Activated CD4-positive, alpha-beta T cell treated with anti-CD3 and anti-CD28 coated beads, Interleukin-2, amount 10 ng/mL, durations not matched to agents 24 days and 14 days (primary cell): ENCODE results near the gene DHCR7. TPM values are rescaled to one million over a fixed set of nuclear protein-coding genes. Genes with fewer than 3 reads are reported as not detected.

Experiments
- DNase-seq: peaks from one replicate; pipeline ENCODE4 v3.0.0; 2022
- H3K27ac Mint-ChIP-seq: one replicate; pipeline ENCODE4 v1.8.0; 2022; ENCODE audit warnings: mild to moderate bottlenecking, mixed read lengths
- H3K27me3 Mint-ChIP-seq: one replicate; pipeline ENCODE4 v1.8.0; 2022; ENCODE audit warnings: mixed read lengths
- H3K36me3 Mint-ChIP-seq: one replicate; pipeline ENCODE4 v1.8.0; 2022; ENCODE audit warnings: low read depth, mild to moderate bottlenecking, mixed read lengths
- H3K4me1 Mint-ChIP-seq: one replicate; pipeline ENCODE4 v1.8.0; 2021; ENCODE audit warnings: mixed read lengths
- H3K4me3 Mint-ChIP-seq: one replicate; pipeline ENCODE4 v1.8.0; 2022; ENCODE audit warnings: mild to moderate bottlenecking, moderate library complexity, mixed read lengths
- H3K9me3 Mint-ChIP-seq: one replicate; pipeline ENCODE4 v1.8.0; 2021; ENCODE audit warnings: mixed read lengths
- intact Hi-C: fragments of 100-400 bp; cut with micrococcal nuclease; formaldehyde crosslinking; loops from one replicate; pipeline ENCODE4 v1.15.1; 2023
- total RNA-seq: library from RNA; stranded (reverse); gene quantifications from 2 replicates; pipeline ENCODE4 v1.2.3, GENCODE V29; 2022

The DHCR7 gene, protein sequence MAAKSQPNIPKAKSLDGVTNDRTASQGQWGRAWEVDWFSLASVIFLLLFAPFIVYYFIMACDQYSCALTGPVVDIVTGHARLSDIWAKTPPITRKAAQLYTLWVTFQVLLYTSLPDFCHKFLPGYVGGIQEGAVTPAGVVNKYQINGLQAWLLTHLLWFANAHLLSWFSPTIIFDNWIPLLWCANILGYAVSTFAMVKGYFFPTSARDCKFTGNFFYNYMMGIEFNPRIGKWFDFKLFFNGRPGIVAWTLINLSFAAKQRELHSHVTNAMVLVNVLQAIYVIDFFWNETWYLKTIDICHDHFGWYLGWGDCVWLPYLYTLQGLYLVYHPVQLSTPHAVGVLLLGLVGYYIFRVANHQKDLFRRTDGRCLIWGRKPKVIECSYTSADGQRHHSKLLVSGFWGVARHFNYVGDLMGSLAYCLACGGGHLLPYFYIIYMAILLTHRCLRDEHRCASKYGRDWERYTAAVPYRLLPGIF
- 112 and 116 TPM in 2 replicates for total RNA-seq

DNA sequence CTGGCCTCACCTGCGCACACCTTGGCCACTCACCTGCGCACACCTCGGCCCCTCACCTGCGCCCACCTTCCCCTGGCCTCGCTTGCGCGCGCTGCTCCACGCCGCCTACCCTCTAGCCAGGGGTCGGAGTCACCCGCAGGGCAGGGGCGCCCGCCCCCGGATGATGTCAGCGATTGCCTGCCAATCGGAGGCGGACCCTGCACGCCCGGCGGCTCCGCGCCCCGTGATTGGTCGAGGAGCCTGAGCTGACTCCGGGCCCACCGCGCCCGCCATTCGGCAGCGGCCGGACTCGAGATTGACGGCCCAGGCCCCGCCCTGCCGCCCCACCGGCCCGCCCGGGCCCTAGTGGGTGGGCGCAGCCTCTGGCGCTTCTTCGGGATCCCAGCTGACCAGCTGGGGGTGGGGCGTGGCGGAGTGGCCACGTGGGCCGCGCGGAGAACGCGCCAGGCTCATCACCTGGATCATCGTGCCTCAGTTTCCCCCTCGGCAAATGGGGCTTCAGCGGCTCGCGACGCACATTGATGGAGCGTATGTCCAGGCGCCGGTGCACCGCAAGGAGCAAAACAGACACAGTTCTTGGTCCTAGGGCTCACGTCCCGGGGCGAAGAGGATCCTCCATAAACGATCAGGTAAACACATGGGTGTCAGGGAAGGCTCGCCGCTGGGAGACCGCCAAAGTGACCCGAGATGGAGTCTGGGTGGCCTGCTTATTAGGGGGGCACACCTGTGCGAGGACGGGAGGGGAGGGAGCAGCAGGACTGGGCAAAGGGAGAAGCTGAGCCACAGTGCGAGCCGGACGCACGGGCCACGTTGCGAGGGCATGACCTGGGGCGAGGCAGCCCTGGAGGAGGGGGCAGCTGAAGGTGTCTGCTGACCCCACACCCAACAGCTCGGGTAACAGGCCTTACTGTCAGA is at the start of gene DHCR7:
Gene DHCR7, minus strand, starts transcription at position 137 of the 915 bp plus-strand sequence. CDS start 3,441 bp downstream, outside the sequence.
- Mint-ChIP-seq H3K27me3 (no peaks in the 10 kb centered on the region), H3K4me1 (peaks cover 50% of the 10 kb centered on the region), H3K36me3 (peaks cover 49% of the 10 kb centered on the region), H3K9me3 (peaks cover 6% of the 10 kb centered on the region), H3K4me3 (peak within 1 kb of the TSS; percentile 93), H3K27ac (peak within 1 kb of the TSS; percentile 89)
- intact Hi-C loops, result loop anchor here (10.0 kb wide), 1 partner anchor 336 kb away; no protein-coding TSS in a partner anchor
- DNase-seq, result peak; percentile 99

DNA sequence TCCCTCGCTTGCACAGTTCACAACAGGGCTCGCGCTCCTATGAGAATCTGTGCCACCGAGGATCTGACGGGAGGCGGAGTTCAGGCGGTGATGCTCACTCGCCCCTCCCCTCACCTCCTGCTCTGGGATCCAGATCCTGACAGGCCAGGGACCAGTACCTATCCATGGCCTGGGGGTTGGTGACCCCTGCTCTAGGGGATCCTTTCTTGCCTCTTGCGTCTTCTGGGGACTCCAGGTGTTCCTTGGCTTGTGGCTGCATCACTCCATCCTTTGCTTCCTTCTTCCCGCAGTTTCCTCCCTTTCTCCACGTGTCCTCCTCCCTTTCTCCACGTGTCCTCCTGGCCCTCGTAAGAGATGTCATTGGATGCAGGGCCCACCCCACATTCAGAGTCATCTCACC is 48.2 kb upstream of the DHCR7 start:
- intact Hi-C loops, result no loop called here
- no peaks in the 10 kb centered on the region for H3K27me3 Mint-ChIP-seq
- H3K9me3 Mint-ChIP-seq, result no peaks in the 10 kb centered on the region
- H3K4me3 Mint-ChIP-seq, result no peak overlapping the region
- peaks cover 79% of the 10 kb centered on the region for H3K36me3 Mint-ChIP-seq
- no peak for DNase-seq
- peaks cover 6% of the 10 kb centered on the region for H3K4me1 Mint-ChIP-seq
- no peak overlapping the region for H3K27ac Mint-ChIP-seq

- H3K27ac Mint-ChIP-seq, result peak overlapping the region; percentile 56
- no peak overlapping the region for H3K4me3 Mint-ChIP-seq
- peaks cover 79% of the 10 kb centered on the region for H3K36me3 Mint-ChIP-seq
- no peaks in the 10 kb centered on the region for H3K9me3 Mint-ChIP-seq
- peaks cover 6% of the 10 kb centered on the region for H3K4me1 Mint-ChIP-seq
- no peak for DNase-seq
- intact Hi-C loops, result no loop called here
- no peaks in the 10 kb centered on the region for H3K27me3 Mint-ChIP-seq
Observed at GRCh38 chr11:71495286-71496230, 47.4 kb upstream of the DHCR7 start.

DNA sequence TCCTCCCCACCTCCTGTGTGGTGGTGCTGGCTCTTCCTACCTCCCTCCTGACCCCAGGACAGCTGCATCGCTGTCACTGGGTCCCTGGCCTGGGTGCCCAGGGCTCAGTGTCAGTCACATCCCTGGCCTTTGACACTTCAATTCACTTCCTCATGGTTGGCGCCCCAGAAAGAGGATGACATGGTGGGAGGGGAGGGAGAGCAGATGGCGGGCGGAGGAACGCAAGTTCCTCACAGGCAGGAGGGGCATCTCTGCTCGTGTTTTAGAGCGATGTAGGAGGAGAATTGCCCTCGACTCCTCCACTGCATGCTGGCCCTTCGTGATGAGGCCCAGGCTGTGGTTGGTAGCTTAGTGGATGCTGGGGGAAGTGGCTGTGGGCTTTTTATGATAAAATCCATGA is 43.7 kb upstream of the DHCR7 start:
- H3K36me3 Mint-ChIP-seq, result peaks cover 72% of the 10 kb centered on the region
- H3K4me1 Mint-ChIP-seq, result peaks cover 22% of the 10 kb centered on the region
- no peaks in the 10 kb centered on the region for H3K27me3 Mint-ChIP-seq
- H3K4me3 Mint-ChIP-seq, result no peak overlapping the region
- H3K27ac Mint-ChIP-seq, result peak overlapping the region; percentile 43
- H3K9me3 Mint-ChIP-seq, result no peaks in the 10 kb centered on the region
- intact Hi-C loops, result no loop called here
- no peak for DNase-seq

GRCh38 chr11:71491531-71491930 is 43.3 kb upstream of the DHCR7 start:
- H3K9me3 Mint-ChIP-seq, result no peaks in the 10 kb centered on the region
- peaks cover 69% of the 10 kb centered on the region for H3K36me3 Mint-ChIP-seq
- DNase-seq, result no peak
- intact Hi-C loops, result no loop called here
- no peak overlapping the region for H3K4me3 Mint-ChIP-seq
- no peak overlapping the region for H3K27ac Mint-ChIP-seq
- peaks cover 23% of the 10 kb centered on the region for H3K4me1 Mint-ChIP-seq
- H3K27me3 Mint-ChIP-seq, result no peaks in the 10 kb centered on the region

DNA sequence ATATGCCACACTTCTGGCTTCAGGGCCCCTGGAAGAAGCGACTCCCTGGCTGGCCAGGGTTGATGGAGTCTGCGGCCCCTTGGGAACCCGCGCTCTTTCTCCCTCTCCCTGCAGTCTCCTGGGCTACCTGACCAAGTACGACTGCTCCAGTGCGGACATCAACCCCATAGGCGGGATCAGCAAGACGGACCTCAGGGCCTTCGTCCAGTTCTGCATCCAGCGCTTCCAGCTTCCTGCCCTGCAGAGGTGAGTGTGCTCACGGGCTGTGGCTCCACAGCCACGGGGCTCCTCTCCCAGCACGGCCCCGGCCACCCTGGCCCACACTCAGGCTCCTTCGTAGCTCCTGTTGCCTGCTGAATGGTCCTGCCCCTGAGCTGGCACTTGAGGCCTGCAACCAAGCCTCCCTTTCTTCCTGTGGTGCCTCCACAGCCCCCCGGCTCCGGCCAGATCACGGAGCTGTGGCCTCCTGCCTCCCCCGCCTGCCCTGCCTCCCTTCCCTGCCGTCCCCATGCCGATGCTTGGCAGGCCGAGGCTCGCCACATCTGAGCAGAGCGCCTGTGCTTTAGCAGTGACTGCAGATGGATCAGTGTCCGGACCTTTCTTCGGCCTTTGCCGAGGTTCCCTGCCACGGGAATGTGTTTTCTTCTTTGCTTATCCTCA is 42.7 kb upstream of the DHCR7 start:
- Mint-ChIP-seq H3K9me3 (no peaks in the 10 kb centered on the region), H3K27me3 (no peaks in the 10 kb centered on the region), H3K4me1 (peaks cover 27% of the 10 kb centered on the region), H3K4me3 (no peak overlapping the region), H3K27ac (peak overlapping the region; percentile 91), H3K36me3 (peaks cover 70% of the 10 kb centered on the region)
- intact Hi-C loops, result no loop called here
- DNase-seq, result no peak

GRCh38 chr11:71490044-71490730 is 42.0 kb upstream of the DHCR7 start:
- Mint-ChIP-seq H3K4me3 (no peak overlapping the region), H3K27me3 (no peaks in the 10 kb centered on the region), H3K4me1 (peaks cover 27% of the 10 kb centered on the region), H3K36me3 (peaks cover 71% of the 10 kb centered on the region), H3K27ac (peak overlapping the region; percentile 91), H3K9me3 (no peaks in the 10 kb centered on the region)
- intact Hi-C loops, result no loop called here
- DNase-seq, result no peak

DNA sequence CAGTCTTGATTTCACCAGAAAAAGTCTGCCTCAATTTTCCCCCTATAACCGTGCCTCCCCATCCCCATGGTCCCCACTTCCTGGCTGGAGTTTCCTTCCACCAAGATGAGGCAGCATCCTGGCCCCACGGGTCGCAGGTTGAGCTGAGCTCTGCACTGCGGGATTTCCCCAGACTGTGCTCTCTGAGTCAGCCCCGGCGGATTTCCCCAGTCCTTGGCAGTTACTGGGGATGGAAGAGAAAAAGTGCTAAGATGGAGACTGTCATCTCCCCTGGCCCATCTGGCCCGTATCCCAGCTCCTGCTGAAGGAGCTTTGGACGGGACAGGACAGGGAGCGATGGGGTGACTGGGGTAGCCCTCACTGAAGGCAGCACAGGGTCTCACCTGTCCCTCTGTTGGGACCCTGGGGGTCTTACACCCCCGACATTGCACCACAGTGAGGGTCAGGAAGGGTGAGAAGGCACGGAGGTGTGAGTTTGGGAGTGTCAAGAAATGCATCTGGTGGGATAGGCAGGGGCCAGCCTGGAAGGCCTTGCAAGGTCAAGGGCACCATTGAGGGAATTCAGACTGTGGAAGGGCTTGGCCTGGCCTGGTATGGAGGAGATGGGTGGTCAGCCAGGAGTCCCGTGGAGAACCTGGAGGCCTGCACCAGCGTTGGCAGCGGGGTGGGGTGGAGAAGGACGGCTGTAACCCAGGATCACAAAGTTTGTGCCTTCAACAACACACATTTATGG is 41.3 kb upstream of the DHCR7 start:
- peak overlapping the region; percentile 59 for H3K4me3 Mint-ChIP-seq
- intact Hi-C loops, result loop anchor here (1.0 kb wide), 1 partner anchor 37 kb away; no protein-coding TSS in a partner anchor

GRCh38 chr11:71488681-71489270 is 40.6 kb upstream of the DHCR7 start:
- H3K36me3 Mint-ChIP-seq, result peaks cover 72% of the 10 kb centered on the region
- intact Hi-C loops, result loop anchor here (1.0 kb wide), 1 partner anchor 36 kb away; no protein-coding TSS in a partner anchor
- H3K4me3 Mint-ChIP-seq, result peak overlapping the region; percentile 59
- no peaks in the 10 kb centered on the region for H3K27me3 Mint-ChIP-seq
- no peak for DNase-seq
- H3K27ac Mint-ChIP-seq, result peak overlapping the region; percentile 91
- peaks cover 27% of the 10 kb centered on the region for H3K4me1 Mint-ChIP-seq
- no peaks in the 10 kb centered on the region for H3K9me3 Mint-ChIP-seq

More for the DNA sequence above, 41.3 kb upstream of the DHCR7 start:
- DNase-seq, result peak; percentile 81
- Mint-ChIP-seq H3K36me3 (peaks cover 71% of the 10 kb centered on the region), H3K27me3 (no peaks in the 10 kb centered on the region), H3K4me1 (peaks cover 27% of the 10 kb centered on the region), H3K9me3 (no peaks in the 10 kb centered on the region), H3K27ac (peak overlapping the region; percentile 91)

DNA sequence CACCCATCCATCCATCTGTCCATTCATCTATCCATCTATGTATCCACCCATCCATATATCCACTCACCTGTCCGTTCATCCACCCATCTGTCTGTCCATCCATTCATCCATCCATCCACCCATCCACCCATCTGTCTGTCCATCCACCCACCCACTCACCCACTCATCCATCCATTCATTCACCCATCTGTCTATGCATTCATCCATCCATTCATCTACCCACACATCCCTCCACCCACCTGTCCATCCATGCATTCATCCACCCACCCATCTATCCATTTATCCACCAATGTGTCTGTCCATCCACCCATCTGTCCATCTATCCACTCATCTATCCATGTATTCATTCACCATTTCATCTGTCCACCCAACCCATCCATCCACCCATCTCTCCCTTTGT is 38.1 kb upstream of the DHCR7 start:
- no peak for DNase-seq
- no peak overlapping the region for H3K27ac Mint-ChIP-seq
- no peak overlapping the region for H3K4me3 Mint-ChIP-seq
- H3K4me1 Mint-ChIP-seq, result peaks cover 27% of the 10 kb centered on the region
- H3K36me3 Mint-ChIP-seq, result peaks cover 79% of the 10 kb centered on the region
- intact Hi-C loops, result no loop called here
- H3K27me3 Mint-ChIP-seq, result no peaks in the 10 kb centered on the region
- H3K9me3 Mint-ChIP-seq, result no peaks in the 10 kb centered on the region

GRCh38 chr11:71485466-71485865 is 37.3 kb upstream of the DHCR7 start:
- DNase-seq, result no peak
- intact Hi-C loops, result no loop called here
- Mint-ChIP-seq H3K27me3 (no peaks in the 10 kb centered on the region), H3K27ac (no peak overlapping the region), H3K36me3 (peaks cover 73% of the 10 kb centered on the region), H3K9me3 (no peaks in the 10 kb centered on the region), H3K4me1 (peaks cover 27% of the 10 kb centered on the region), H3K4me3 (no peak overlapping the region)
